Hematopoietic multipotent progenitor cell treated with erythropoietin and hydrocortisone succinate and interleukin-3 and kit ligand, for 4 days (in vitro differentiated cells): Measurements from ENCODE around the gene BBS9.

Source experiments
- DNase-seq: peaks from one replicate; pipeline ENCODE4 v3.0.0-alpha.2; 2015

The BBS9 gene

GRCh38 chr7:33128631-33128989 lies 754 bp upstream of the BBS9 start:
- no peak for DNase-seq

GRCh38 chr7:33129806-33130153 lies 416 bp downstream of the BBS9 start:
- no peak for DNase-seq

GRCh38 chr7:33130184-33130583 lies 820 bp downstream of the BBS9 start:
- peak; percentile 20 for DNase-seq

- no peak for DNase-seq
Observed at GRCh38 chr7:33137103-33137502, 7.7 kb downstream of the BBS9 start.

- no peak for DNase-seq
Observed at GRCh38 chr7:33142585-33142984, 13.2 kb downstream of the BBS9 start.

GRCh38 chr7:33143996-33144718 lies 14.8 kb downstream of the BBS9 start:
- DNase-seq, result no peak

- peak; percentile 27 for DNase-seq
Observed at GRCh38 chr7:33145156-33145555, 15.8 kb downstream of the BBS9 start.

GRCh38 chr7:33152087-33152486 lies 22.7 kb downstream of the BBS9 start:
- no peak for DNase-seq

- no peak for DNase-seq
Observed at GRCh38 chr7:33155811-33156210, 26.4 kb downstream of the BBS9 start.

GRCh38 chr7:33156441-33156840 lies 27.1 kb downstream of the BBS9 start:
- no peak for DNase-seq

- no peak for DNase-seq
Observed at GRCh38 chr7:33157311-33157710, 27.9 kb downstream of the BBS9 start.

- DNase-seq, result no peak
Observed at GRCh38 chr7:33157781-33158180, 28.4 kb downstream of the BBS9 start.

- DNase-seq, result no peak
Observed at GRCh38 chr7:33177876-33178275, 48.5 kb downstream of the BBS9 start.

- no peak for DNase-seq
Observed at GRCh38 chr7:33179519-33179918, 50.2 kb downstream of the BBS9 start.

- no peak for DNase-seq
Observed at GRCh38 chr7:33183504-33183903, 54.1 kb downstream of the BBS9 start.

- DNase-seq, result no peak
Observed at GRCh38 chr7:33184828-33185227, 55.5 kb downstream of the BBS9 start.

GRCh38 chr7:33185786-33186185 lies 56.4 kb downstream of the BBS9 start:
- peak; percentile 73 for DNase-seq

GRCh38 chr7:33186192-33186591 lies 56.8 kb downstream of the BBS9 start:
- DNase-seq, result no peak

GRCh38 chr7:33190688-33191304 lies 61.4 kb downstream of the BBS9 start:
- DNase-seq, result no peak

- DNase-seq, result no peak
Observed at GRCh38 chr7:33191340-33191739, 62.0 kb downstream of the BBS9 start.

- no peak for DNase-seq
Observed at GRCh38 chr7:33192695-33193291, 63.4 kb downstream of the BBS9 start.

- no peak for DNase-seq
Observed at GRCh38 chr7:33193308-33193864, 64.0 kb downstream of the BBS9 start.

GRCh38 chr7:33195264-33195663 lies 65.9 kb downstream of the BBS9 start:
- peak; percentile 52 for DNase-seq

GRCh38 chr7:33196221-33196620 lies 66.9 kb downstream of the BBS9 start:
- DNase-seq, result peak; percentile 80
